GM18502 (cell line): Measurements from ENCODE around the gene WDR43.

Experiments
- ATAC-seq: cut with Tn5 transposase; IDR thresholded peaks from one replicate; pipeline ENCODE4 v1.9.1; 2021; ENCODE audit warnings: mild to moderate bottlenecking; ENCODE audit not compliant: unreplicated experiment, poor library complexity

WDR43 gene

GRCh38 chr2:28894470-28895188, at the start of gene WDR43:
Gene WDR43 (plus strand): TSS chr2:28894667. CDS start chr2:28894699, 32 bp downstream.
- peak; percentile 88 for ATAC-seq

- no peak for ATAC-seq
Observed at GRCh38 chr2:28855193-28855592, 39.3 kb upstream of the WDR43 start.

GRCh38 chr2:28855977-28856376, 38.5 kb upstream of the WDR43 start:
- no peak for ATAC-seq

- ATAC-seq, result no peak
Observed at GRCh38 chr2:28868611-28869010, 25.9 kb upstream of the WDR43 start.

GRCh38 chr2:28869494-28870145, 24.8 kb upstream of the WDR43 start:
- ATAC-seq, result peak; percentile 7

GRCh38 chr2:28870146-28870891, 24.1 kb upstream of the WDR43 start, which contains the start of gene TRMT61B:
Gene TRMT61B (minus strand): TSS chr2:28870309. CDS start chr2:28870277, 32 bp downstream.
- ATAC-seq, result peak; percentile 96

GRCh38 chr2:28871620-28872019, 22.8 kb upstream of the WDR43 start:
- no peak for ATAC-seq

GRCh38 chr2:28880193-28880592, 14.3 kb upstream of the WDR43 start:
- no peak for ATAC-seq

GRCh38 chr2:28893488-28893887, 979 bp upstream of the WDR43 start:
- no peak for ATAC-seq

- ATAC-seq, result peak; percentile 19
Observed at GRCh38 chr2:28895189-28895893, 874 bp downstream of the WDR43 start.

- no peak for ATAC-seq
Observed at GRCh38 chr2:28896906-28897305, 2.4 kb downstream of the WDR43 start.

- no peak for ATAC-seq
Observed at GRCh38 chr2:28898048-28898447, 3.6 kb downstream of the WDR43 start.

- no peak for ATAC-seq
Observed at GRCh38 chr2:28901202-28901601, 6.7 kb downstream of the WDR43 start.

- ATAC-seq, result no peak
Observed at GRCh38 chr2:28901841-28902240, 7.4 kb downstream of the WDR43 start.

GRCh38 chr2:28902584-28902983, 8.1 kb downstream of the WDR43 start:
- ATAC-seq, result no peak

- no peak for ATAC-seq
Observed at GRCh38 chr2:28904295-28904694, 9.8 kb downstream of the WDR43 start.

GRCh38 chr2:28904802-28905457, 10.5 kb downstream of the WDR43 start:
- ATAC-seq, result no peak

- ATAC-seq, result no peak
Observed at GRCh38 chr2:28905533-28905932, 11.1 kb downstream of the WDR43 start.

- ATAC-seq, result no peak
Observed at GRCh38 chr2:28906376-28906775, 11.9 kb downstream of the WDR43 start.

GRCh38 chr2:28906821-28907220, 12.4 kb downstream of the WDR43 start:
- ATAC-seq, result no peak
